ENCODE data around the gene PCDHGA9.
A peak's percentile ranks its signal among the peaks of the same experiment; 100 is the strongest.

The PCDHGA9 gene

GRCh38 chr5:141402553-141403243, at the start of gene PCDHGA9:
Gene PCDHGA9, plus strand, starts transcription at chr5:141402778. Its CDS starts 175 bp downstream, at chr5:141402953.
- no peak for DNase-seq (ENCODE audit: low read depth)

DNA sequence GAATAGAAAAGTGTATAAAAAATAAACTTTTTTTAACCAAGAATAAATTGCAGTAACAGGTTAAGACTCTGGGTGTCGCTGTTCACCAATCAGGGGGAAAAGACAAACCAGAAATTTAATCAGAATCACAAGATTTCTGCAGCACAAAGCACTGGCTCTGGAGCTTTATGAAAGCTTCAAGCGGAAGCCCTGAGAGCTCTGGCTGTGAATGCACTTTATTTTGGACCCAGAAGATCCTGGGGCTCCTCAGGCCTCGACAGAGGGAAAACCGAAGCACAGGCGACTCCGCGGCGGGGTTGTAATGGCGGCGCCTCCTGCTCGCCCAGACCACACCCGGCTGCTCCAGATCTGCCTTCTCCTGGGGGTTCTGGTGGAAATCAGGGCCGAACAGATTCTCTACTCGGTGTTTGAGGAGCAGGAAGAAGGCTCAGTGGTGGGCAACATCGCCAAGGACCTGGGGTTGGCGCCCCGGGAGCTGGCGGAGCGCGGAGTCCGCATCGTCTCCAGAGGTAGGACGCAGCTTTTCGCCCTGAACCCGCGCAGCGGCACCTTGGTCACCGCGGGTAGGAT, 47.6 kb upstream of the PCDHGA9 start, which contains the start of gene PCDHGA4:
Gene PCDHGA4 (plus strand): TSS at position 122 of the 570 bp plus-strand sequence. CDS start 87 bp downstream, at position 209.
- H3K4me3 ChIP-seq (ENCODE audit: low read depth, low read length), result no peak within 1 kb of the TSS
- TF ChIP-seq CTCF (IDR thresholded peaks at IDR 0.05; ENCODE audit: low read depth, low read length, missing control alignments), result peak; percentile 37
- DNase-seq (ENCODE audit: low read depth), result no peak

More at GRCh38 chr5:141402553-141403243, at the start of gene PCDHGA9:
- TF ChIP-seq CTCF (IDR thresholded peaks at IDR 0.05; ENCODE audit: low read depth, low read length, missing control alignments), result peak; percentile 54
- peak within 1 kb of the TSS; percentile 0; the same call in 1 of the 2 replicates for H3K4me3 ChIP-seq (ENCODE audit: low read depth, low read length)

- TF ChIP-seq CTCF (IDR thresholded peaks at IDR 0.05; ENCODE audit: low read depth, low read length, missing control alignments), result no peak
- H3K4me3 ChIP-seq (ENCODE audit: low read depth, low read length), result no peak overlapping the region
- DNase-seq (ENCODE audit: low read depth), result no peak
Observed at GRCh38 chr5:141355641-141356040, 46.9 kb upstream of the PCDHGA9 start.

- no peak for TF ChIP-seq CTCF (IDR thresholded peaks at IDR 0.05; ENCODE audit: low read depth, low read length, missing control alignments)
- H3K4me3 ChIP-seq (ENCODE audit: low read depth, low read length), result no peak overlapping the region
- DNase-seq (ENCODE audit: low read depth), result no peak
Observed at GRCh38 chr5:141356133-141356532, 46.4 kb upstream of the PCDHGA9 start.

DNA sequence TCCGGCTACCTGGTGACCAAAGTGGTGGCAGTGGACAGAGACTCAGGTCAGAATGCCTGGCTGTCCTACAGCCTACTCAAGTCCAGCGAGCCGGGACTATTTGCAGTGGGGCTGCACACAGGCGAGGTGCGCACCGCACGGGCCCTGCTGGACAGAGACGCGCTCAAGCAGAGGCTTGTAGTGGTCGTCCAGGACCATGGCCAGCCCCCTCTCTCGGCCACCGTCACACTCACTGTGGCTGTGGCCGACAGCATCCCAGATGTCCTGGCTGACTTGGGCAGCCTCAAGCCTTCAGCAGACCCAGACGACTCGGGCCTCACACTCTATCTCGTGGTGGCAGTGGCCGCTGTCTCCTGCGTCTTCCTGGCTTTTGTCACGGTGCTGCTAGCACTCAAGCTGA, 45.6 kb upstream of the PCDHGA9 start:
- DNase-seq (ENCODE audit: low read depth), result no peak
- TF ChIP-seq CTCF (IDR thresholded peaks at IDR 0.05; ENCODE audit: low read depth, low read length, missing control alignments), result no peak
- H3K4me3 ChIP-seq (ENCODE audit: low read depth, low read length), result no peak overlapping the region

GRCh38 chr5:141359790-141360426, 42.7 kb upstream of the PCDHGA9 start, which contains the start of gene PCDHGB2:
Gene PCDHGB2, plus strand, starts transcription at chr5:141359994. Its CDS starts 142 bp downstream, at chr5:141360136.
- TF ChIP-seq CTCF (IDR thresholded peaks at IDR 0.05; ENCODE audit: low read depth, low read length, missing control alignments), result peak; percentile 66
- DNase-seq (ENCODE audit: low read depth), result peak; percentile 49
- H3K4me3 ChIP-seq (ENCODE audit: low read depth, low read length), result peak within 1 kb of the TSS; percentile 54

Measured in GM12864 (cell line).